ENCODE measurements around the gene CLDN34.

GRCh38 chrX:10016519-10017132, 49.5 kb downstream of the CLDN34 start:
- TF ChIP-seq EZH2 (IDR thresholded peaks at IDR 0.05; ENCODE audit: insufficient read depth, poor library complexity, severe bottlenecking) (no peak), EZH2phosphoT487 (IDR thresholded peaks at IDR 0.05; ENCODE audit: insufficient read depth, low read depth) (no peak)
